B cell (primary cell): Measurements from ENCODE around the gene ARHGAP1. TPM values are rescaled to one million over a fixed set of nuclear protein-coding genes. Genes with fewer than 3 reads are reported as not detected.

ENCODE experiments used
- ATAC-seq: fragments of 200-7000 bp; cut with Tn5 transposase; one replicate; pipeline ENCODE4 v1.10.0; 2021; ENCODE audit warnings: low read depth, mild to moderate bottlenecking, moderate number of reproducible peaks, moderate library complexity
- CTCF ChIA-PET: fragments of 350-600 bp; sonication (Branson Sonifier 250); formaldehyde crosslinking; loops from one replicate; lab custom pipeline; 2021; ENCODE audit warnings: antibody characterized with exemption, inconsistent platforms; lab: Charles Lee
- POLR2A ChIA-PET: fragments of 350-600 bp; sonication (Branson Sonifier 250); formaldehyde crosslinking; loops from one replicate; lab custom pipeline; 2021; ENCODE audit warnings: antibody characterized with exemption; lab: Charles Lee
- DNase-seq: peaks from one replicate; pipeline ENCODE4 v3.0.0; 2013
- H2AFZ ChIP-seq: 2 replicates; pipeline ENCODE4 v1.6.1; 2012; ENCODE audit warnings: mild to moderate bottlenecking, low read depth, low read length; ENCODE audit not compliant: insufficient read depth, poor library complexity, severe bottlenecking
- H3K27ac ChIP-seq, 2 donors: 1 replicate in 1 of 2; 2 replicates in 1 of 2; pipeline ENCODE4 v1.5.1; 2012 to 2013; ENCODE audit warnings: low read length in 2 of 2, mild to moderate bottlenecking in 2 of 2, moderate library complexity in 1 of 2
- H3K27me3 ChIP-seq, 4 experiments: fragments of 200-600 bp in 1 of 4; sonication (generic) in 1 of 4; replicated peaks in 1 of 4; 1 replicate in 2 of 4; 2 replicates in 2 of 4; pipeline versions ENCODE4 v1.6.1 to v1.7.0; 2013 to 2016; ENCODE audit warnings: low read length in 3 of 4, mild to moderate bottlenecking in 2 of 4, mixed read lengths in 1 of 4, moderate library complexity in 1 of 4; ENCODE audit not compliant: insufficient read depth in 4 of 4, control insufficient read depth in 3 of 4; ENCODE audit errors: control extremely low read depth in 1 of 4
- H3K36me3 ChIP-seq, 2 experiments: replicated peaks in 1 of 2; 1 replicate in 1 of 2; 2 replicates in 1 of 2; pipeline versions ENCODE4 v1.6.1 to v1.7.1; 2013; ENCODE audit warnings: low read length in 1 of 2; ENCODE audit not compliant: insufficient read depth in 2 of 2, control insufficient read depth in 1 of 2; ENCODE audit errors: control extremely low read depth in 1 of 2, extremely low read depth in 1 of 2
- H3K4me1 ChIP-seq, 2 donors: fragments of 200-600 bp in 1 of 2; sonication (generic) in 1 of 2; 1 replicate in 1 of 2; 2 replicates in 1 of 2; pipeline versions ENCODE4 v1.5.1 to v1.6.1; 2013 to 2017; ENCODE audit warnings: low read length in 2 of 2; ENCODE audit not compliant: control insufficient read depth in 2 of 2, insufficient read depth in 2 of 2
- H3K4me2 ChIP-seq: replicated peaks from 2 replicates; pipeline ENCODE3; 2012; ENCODE audit warnings: mild to moderate bottlenecking, low read depth, low read length; ENCODE audit not compliant: poor library complexity, severe bottlenecking
- H3K4me3 ChIP-seq, 5 experiments: fragments of 200-600 bp in 1 of 5; sonication (generic) in 1 of 5; 1 replicate in 3 of 5; 2 replicates in 2 of 5; pipeline versions ENCODE4 v1.5.1 to v1.7.0; 2011 to 2016; ENCODE audit warnings: low read length in 4 of 5, mild to moderate bottlenecking in 4 of 5, low read depth in 2 of 5, control low read depth in 1 of 5, moderate library complexity in 1 of 5; ENCODE audit not compliant: insufficient read depth in 1 of 5; ENCODE audit errors: control extremely low read depth in 1 of 5, extremely low read depth in 1 of 5
- H3K79me2 ChIP-seq: fragments of 200-600 bp; sonication (generic); one replicate; pipeline ENCODE4 v1.6.0; 2016; ENCODE audit warnings: low read length; ENCODE audit not compliant: control insufficient read depth, insufficient read depth
- H3K9ac ChIP-seq: fragments of 200-600 bp; sonication (generic); 2 replicates; pipeline ENCODE4 v1.6.1; 2017; ENCODE audit warnings: mild to moderate bottlenecking, low read length, moderate library complexity
- H3K9me3 ChIP-seq, 3 donors: one replicate each; pipeline versions ENCODE4 v1.6.1 to v1.7.1; 2013; ENCODE audit warnings: low read length in 2 of 3; ENCODE audit not compliant: control insufficient read depth in 2 of 3, insufficient read depth in 1 of 3; ENCODE audit errors: control extremely low read depth in 1 of 3
- H4K20me1 ChIP-seq: 2 replicates; pipeline ENCODE4 v1.6.0; 2012; ENCODE audit warnings: mild to moderate bottlenecking, low read length; ENCODE audit not compliant: insufficient read depth, control insufficient read depth, poor library complexity, severe bottlenecking
- H3K27ac Mint-ChIP-seq: one replicate; pipeline ENCODE4 v1.8.0; 2021; ENCODE audit warnings: mixed read lengths
- H3K27me3 Mint-ChIP-seq: one replicate; pipeline ENCODE4 v1.8.0; 2021; ENCODE audit warnings: mixed read lengths
- H3K4me1 Mint-ChIP-seq: one replicate; pipeline ENCODE4 v1.8.0; 2021; ENCODE audit warnings: mixed read lengths
- H3K4me3 Mint-ChIP-seq: one replicate; pipeline ENCODE4 v1.8.0; 2021; ENCODE audit warnings: mixed read lengths
- H3K9me3 Mint-ChIP-seq: one replicate; pipeline ENCODE4 v1.8.0; 2022; ENCODE audit warnings: mixed read lengths; ENCODE audit not compliant: insufficient read depth
- EZH2 ChIP-seq: IDR thresholded peaks from 2 replicates; pipeline ENCODE4 v1.6.1; 2012; ENCODE audit warnings: borderline replicate concordance, low read depth, mild to moderate bottlenecking, moderate library complexity, low read length; ENCODE audit not compliant: insufficient read depth, poor library complexity, severe bottlenecking
- WGBS: methylation state at CpG from one replicate; pipeline ENCODE4 v1.1.5; 2013; ENCODE audit warnings: missing lambda C conversion rate; ENCODE audit not compliant: insufficient coverage; 5-methylcytosine and 5-hydroxymethylcytosine counted together
- intact Hi-C: fragments of 100-400 bp; cut with micrococcal nuclease; formaldehyde crosslinking; loops from one replicate; pipeline ENCODE4 v1.10.0; 2022
- polyA plus RNA-seq: library from polyadenylated mRNA; depleted of rRNA; stranded (reverse); fragments of >200 nt; gene quantifications from 2 replicates; pipeline ENCODE4 v1.2.3, GENCODE V29; 2012
- total RNA-seq, 2 donors: library from RNA; stranded (reverse); fragments of 120-200 nt in 1 of 2; gene quantifications; 1 replicate in 1 of 2; 2 replicates in 1 of 2; pipeline versions ENCODE4 v1.2.3 to v1.2.4, GENCODE V29; 2013 to 2022
- TF ChIP-seq, protein P1 (sequence below): fragments of 200-600 bp; IDR thresholded peaks from one replicate; pipeline ENCODE4 v1.8.0; 2022; ENCODE audit warnings: antibody characterized with exemption, mild to moderate bottlenecking

ARHGAP1 gene
- total and polyA plus RNA-seq, 2 donors (not counting 1 experiment from before 2014, with no cell fraction given): 33.9 to 55.0 TPM

DNA sequence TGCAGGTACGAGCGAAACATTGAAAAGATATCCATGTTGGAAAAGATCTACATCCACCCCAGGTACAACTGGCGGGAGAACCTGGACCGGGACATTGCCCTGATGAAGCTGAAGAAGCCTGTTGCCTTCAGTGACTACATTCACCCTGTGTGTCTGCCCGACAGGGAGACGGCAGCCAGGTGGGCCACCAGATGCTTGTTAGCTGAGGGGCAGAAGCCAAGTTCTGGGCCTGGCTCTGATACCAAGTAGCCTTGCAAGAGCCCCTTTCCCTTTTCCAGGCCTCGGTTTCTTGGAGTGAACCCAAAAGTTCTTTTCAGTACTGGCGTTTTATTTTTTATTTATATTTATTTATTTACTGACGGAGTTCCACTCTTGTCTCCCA lies 28.2 kb upstream of the ARHGAP1 start:
- ChIA-PET CTCF (no interaction called here), POLR2A (no interaction called here)
- DNase-seq (no peak), ATAC-seq (no peak)
- no peak overlapping the region for H3K4me3 ChIP-seq
- H3K9me3 ChIP-seq: no peaks in the 10 kb centered on the region
- no peaks in the 10 kb centered on the region for H3K36me3 ChIP-seq
- no peak overlapping the region for H3K4me2 ChIP-seq
- Mint-ChIP-seq H3K4me1 (no peaks in the 10 kb centered on the region), H3K27ac (no peak overlapping the region), H3K4me3 (no peak overlapping the region), H3K9me3 (no peaks in the 10 kb centered on the region), H3K27me3 (no peaks in the 10 kb centered on the region)
- H3K27ac ChIP-seq: no peak overlapping the region
- no peaks in the 10 kb centered on the region for H4K20me1 ChIP-seq
- intact Hi-C loops: no loop called here
- WGBS: 94% methylated on average over 6 of the region's 9 CpGs
- no peak for TF ChIP-seq EZH2
- TF ChIP-seq, protein P1, sequence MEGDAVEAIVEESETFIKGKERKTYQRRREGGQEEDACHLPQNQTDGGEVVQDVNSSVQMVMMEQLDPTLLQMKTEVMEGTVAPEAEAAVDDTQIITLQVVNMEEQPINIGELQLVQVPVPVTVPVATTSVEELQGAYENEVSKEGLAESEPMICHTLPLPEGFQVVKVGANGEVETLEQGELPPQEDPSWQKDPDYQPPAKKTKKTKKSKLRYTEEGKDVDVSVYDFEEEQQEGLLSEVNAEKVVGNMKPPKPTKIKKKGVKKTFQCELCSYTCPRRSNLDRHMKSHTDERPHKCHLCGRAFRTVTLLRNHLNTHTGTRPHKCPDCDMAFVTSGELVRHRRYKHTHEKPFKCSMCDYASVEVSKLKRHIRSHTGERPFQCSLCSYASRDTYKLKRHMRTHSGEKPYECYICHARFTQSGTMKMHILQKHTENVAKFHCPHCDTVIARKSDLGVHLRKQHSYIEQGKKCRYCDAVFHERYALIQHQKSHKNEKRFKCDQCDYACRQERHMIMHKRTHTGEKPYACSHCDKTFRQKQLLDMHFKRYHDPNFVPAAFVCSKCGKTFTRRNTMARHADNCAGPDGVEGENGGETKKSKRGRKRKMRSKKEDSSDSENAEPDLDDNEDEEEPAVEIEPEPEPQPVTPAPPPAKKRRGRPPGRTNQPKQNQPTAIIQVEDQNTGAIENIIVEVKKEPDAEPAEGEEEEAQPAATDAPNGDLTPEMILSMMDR: no peak
- no peaks in the 10 kb centered on the region for H3K79me2 ChIP-seq
- no peak overlapping the region for H3K9ac ChIP-seq
- no peak overlapping the region for H2AFZ ChIP-seq
- H3K27me3 ChIP-seq: no peaks in the 10 kb centered on the region
- H3K4me1 ChIP-seq: no peaks in the 10 kb centered on the region

GRCh38 chr11:46727952-46728658 lies 27.7 kb upstream of the ARHGAP1 start:
- H3K27me3 Mint-ChIP-seq: no peaks in the 10 kb centered on the region
- no peaks in the 10 kb centered on the region for H3K9me3 ChIP-seq
- 90% methylated on average over 17 of the region's 17 CpGs for WGBS
- ATAC-seq (no peak), DNase-seq (no peak)
- H3K4me3 Mint-ChIP-seq: no peak overlapping the region
- intact Hi-C loops: no loop called here
- H3K4me1 ChIP-seq: no peaks in the 10 kb centered on the region
- no peak overlapping the region for H3K27ac ChIP-seq
- no peak overlapping the region for H3K9ac ChIP-seq
- H2AFZ ChIP-seq: no peak overlapping the region
- no peaks in the 10 kb centered on the region for H3K4me1 Mint-ChIP-seq
- no peak for TF ChIP-seq EZH2
- TF ChIP-seq, protein P1: no peak
- H3K4me2 ChIP-seq: no peak overlapping the region
- H3K27ac Mint-ChIP-seq: no peak overlapping the region
- no peaks in the 10 kb centered on the region for H3K9me3 Mint-ChIP-seq
- ChIA-PET POLR2A (no interaction called here), CTCF (no interaction called here)
- H3K4me3 ChIP-seq: no peak overlapping the region
- H4K20me1 ChIP-seq: no peaks in the 10 kb centered on the region
- no peaks in the 10 kb centered on the region for H3K36me3 ChIP-seq
- no peaks in the 10 kb centered on the region for H3K79me2 ChIP-seq
- H3K27me3 ChIP-seq: no peaks in the 10 kb centered on the region
